ENCODE results near the gene UNK.
"Not testable (repeated sequence)": the region's sequence is repeated elsewhere in the genome, so short reads cannot be mapped to it uniquely, and the experiment has no call there.

Gene UNK

DNA sequence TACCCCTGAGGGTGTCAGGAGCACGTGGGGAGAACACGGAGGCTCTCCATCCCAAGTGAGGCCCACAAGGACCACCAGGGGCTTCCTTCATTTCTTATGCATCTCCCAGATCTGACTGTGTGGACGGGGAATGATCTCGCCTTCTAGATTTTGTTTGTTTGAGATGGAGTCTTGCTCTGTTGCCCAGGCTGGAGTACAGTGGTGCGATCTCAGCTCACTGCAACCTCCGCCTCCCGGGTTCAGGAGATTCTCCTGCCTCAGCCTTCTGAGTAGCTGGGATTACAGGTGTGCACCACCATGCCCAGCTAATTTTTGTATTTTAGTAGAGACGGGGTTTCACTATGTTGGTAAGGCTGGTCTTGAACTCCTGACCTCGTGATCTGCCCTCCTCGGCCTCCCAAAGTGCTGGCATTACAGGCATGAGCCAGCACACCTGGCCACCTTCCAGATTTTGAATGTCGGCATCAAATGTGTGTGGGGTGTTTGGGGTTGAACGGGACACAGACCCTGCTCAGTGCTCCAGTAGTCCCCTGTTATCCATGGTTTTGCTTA, 84.2 kb downstream of the UNK start:
- in situ Hi-C loops (cut with MboI; ENCODE audit: low sequenced_read_pairs): not testable (repeated sequence)

- in situ Hi-C loops (cut with MboI; ENCODE audit: low sequenced_read_pairs): no loop called here
Measured at GRCh38 chr17:75869282-75870141, 84.9 kb downstream of the UNK start.

GRCh38 chr17:75870228-75870627, 85.6 kb downstream of the UNK start:
- in situ Hi-C loops (cut with MboI; ENCODE audit: low sequenced_read_pairs): not testable (repeated sequence)

- in situ Hi-C loops (cut with MboI; ENCODE audit: low sequenced_read_pairs): no loop called here
Measured at GRCh38 chr17:75872434-75873351, 88.1 kb downstream of the UNK start.

DNA sequence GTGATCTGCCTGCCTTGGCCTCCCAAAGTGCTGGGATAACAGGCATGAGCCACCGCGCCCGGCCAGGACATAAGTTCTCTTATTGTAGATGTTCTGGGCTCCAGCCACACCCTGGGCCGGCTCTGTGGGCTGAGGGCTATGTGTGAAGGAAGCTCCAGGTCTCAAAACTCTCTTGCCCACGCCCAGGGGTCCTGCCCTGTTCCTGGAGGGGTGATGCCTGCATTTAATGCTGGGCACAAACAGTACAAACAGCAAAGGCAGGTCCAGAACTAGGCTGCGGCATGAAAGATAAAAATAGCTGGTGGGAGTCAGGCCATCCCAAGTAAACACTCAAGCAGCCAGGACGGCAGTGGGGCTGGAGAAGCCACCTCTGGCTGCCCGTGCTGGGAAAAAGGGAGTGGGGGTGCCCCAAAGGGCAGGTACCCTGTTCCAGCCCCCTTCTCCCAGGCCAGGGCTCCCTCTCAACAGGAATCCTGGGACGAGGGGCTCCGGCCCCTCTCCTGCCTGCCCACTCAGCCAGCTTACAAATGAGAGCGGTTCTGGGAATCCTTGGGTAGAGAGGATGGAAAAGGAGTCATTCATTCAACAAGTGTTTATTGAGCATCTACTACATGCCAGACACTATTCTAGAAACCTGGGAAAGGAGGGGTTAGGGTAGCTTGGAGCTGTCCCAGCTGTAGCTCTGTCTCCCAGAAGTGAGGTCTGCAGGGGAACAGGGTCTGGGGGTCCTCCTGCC, 89.1 kb downstream of the UNK start:
- in situ Hi-C loops (cut with MboI; ENCODE audit: low sequenced_read_pairs): no loop called here

DNA sequence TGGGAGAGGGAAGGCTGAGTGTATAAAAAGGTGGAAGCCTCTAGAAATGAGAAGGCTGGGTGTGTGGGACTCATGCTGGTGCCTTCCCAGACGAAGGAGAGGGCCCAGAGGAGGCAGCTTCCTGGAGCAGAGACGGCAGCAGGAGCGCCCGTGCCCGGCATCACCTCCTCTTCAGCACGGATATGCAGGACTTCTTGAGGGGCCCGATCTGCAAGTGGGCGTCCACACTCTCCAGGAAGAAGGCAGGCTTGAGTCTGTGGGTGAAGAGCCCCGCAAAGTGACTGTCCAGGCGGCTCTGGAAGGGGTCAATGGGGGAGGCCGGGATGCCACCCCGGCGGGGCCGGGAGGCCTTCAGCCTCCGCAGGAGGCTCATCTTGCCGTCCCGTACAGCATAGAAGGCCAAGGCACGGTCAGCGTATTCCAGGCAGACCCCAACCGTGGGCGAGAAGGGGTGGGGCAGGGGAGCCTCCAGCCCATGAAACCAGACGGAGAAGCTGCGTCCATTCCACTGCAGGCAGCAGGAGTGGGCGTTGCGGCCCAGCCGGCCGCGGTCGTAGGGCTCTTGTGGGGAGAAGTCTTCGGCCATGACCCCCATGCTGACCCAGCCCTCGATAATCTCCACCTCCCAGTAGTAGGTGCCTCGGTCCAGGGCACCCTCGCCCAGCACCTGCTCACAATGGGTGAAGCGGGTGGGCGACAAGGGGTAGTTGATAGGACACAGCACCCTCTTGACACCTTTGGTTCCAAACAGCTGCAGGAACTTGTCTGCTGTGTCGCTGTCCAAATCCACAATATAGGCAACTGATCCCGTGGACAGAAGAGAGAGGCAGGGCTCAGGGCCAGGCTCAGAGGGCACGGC, 89.9 kb downstream of the UNK start:
- in situ Hi-C loops (cut with MboI; ENCODE audit: low sequenced_read_pairs): no loop called here
